OCI-LY7 (cell line): ENCODE results near the gene NDUFA6. TPM values are rescaled to one million over a fixed set of nuclear protein-coding genes. Genes with fewer than 3 reads are reported as not detected.

Source experiments
- BruUV-seq: library from RNA; stranded (reverse); fragments of 400-500 nt; replicated peaks from 2 replicates; lab custom pipeline; 2021; lab: Mats Ljungman, UMichigan
- CTCF ChIA-PET: fragments of 300-600 bp; sonication (Branson Sonifier 250); formaldehyde crosslinking; loops from one replicate; lab custom pipeline; 2022; ENCODE audit warnings: antibody characterized with exemption; ENCODE audit not compliant: unreplicated experiment; lab: Charles Lee
- POLR2A ChIA-PET: fragments of 300-600 bp; sonication (Branson Sonifier 250); formaldehyde crosslinking; loops from one replicate; lab custom pipeline; 2022; ENCODE audit warnings: antibody characterized with exemption; lab: Charles Lee
- DNase-seq: peaks from one replicate; pipeline ENCODE4 v3.0.0-alpha.2; 2015; ENCODE audit warnings: low spot score
- H2AFZ ChIP-seq: fragments of 200-600 bp; sonication (generic), shearing (Covaris generic); 2 replicates; pipeline ENCODE4 v1.6.1; 2014; ENCODE audit warnings: mild to moderate bottlenecking, antibody characterized with exemption, low read length, moderate library complexity
- H3K27ac ChIP-seq: fragments of 200-600 bp; sonication (generic); 2 replicates; pipeline ENCODE4 v1.5.1; 2014; ENCODE audit warnings: mixed run types, low read depth, mild to moderate bottlenecking, moderate library complexity, low read length, inconsistent platforms; ENCODE audit not compliant: poor library complexity, severe bottlenecking
- H3K36me3 ChIP-seq: fragments of 200-600 bp; sonication (generic); 2 replicates; pipeline ENCODE4 v1.6.1; 2014; ENCODE audit warnings: mild to moderate bottlenecking, antibody characterized with exemption, low read length, moderate library complexity, mixed read lengths; ENCODE audit not compliant: insufficient read depth
- H3K4me1 ChIP-seq: fragments of 200-600 bp; sonication (generic); 2 replicates; pipeline ENCODE4 v1.5.1; 2014; ENCODE audit warnings: mild to moderate bottlenecking, low read length; ENCODE audit not compliant: insufficient read depth, poor library complexity, severe bottlenecking
- H3K4me2 ChIP-seq: fragments of 200-600 bp; sonication (generic); 2 replicates; pipeline ENCODE4 v1.6.1; 2014; ENCODE audit warnings: mild to moderate bottlenecking, low read length
- H3K4me3 ChIP-seq: fragments of 200-600 bp; sonication (generic); 2 replicates; pipeline ENCODE4 v1.5.1; 2014; ENCODE audit warnings: mild to moderate bottlenecking, low read depth, low read length; ENCODE audit not compliant: poor library complexity, severe bottlenecking
- H3K79me2 ChIP-seq: fragments of 200-600 bp; sonication (generic); 2 replicates; pipeline ENCODE4 v1.6.1; 2016; ENCODE audit warnings: low read depth, mild to moderate bottlenecking, low read length, moderate library complexity, mixed read lengths; ENCODE audit not compliant: insufficient read depth
- H3K9me2 ChIP-seq: fragments of 200-600 bp; sonication (generic); 2 replicates; pipeline ENCODE4 v1.6.1; 2016; ENCODE audit warnings: mild to moderate bottlenecking, low read length, mixed read lengths; ENCODE audit not compliant: insufficient read depth
- H3K9me3 ChIP-seq: fragments of 200-600 bp; sonication (generic); 2 replicates; pipeline ENCODE4 v1.6.1; 2014; ENCODE audit warnings: mild to moderate bottlenecking, mixed run types, low read length, mixed read lengths
- H4K20me1 ChIP-seq: fragments of 200-600 bp; sonication (generic); 2 replicates; pipeline ENCODE4 v1.6.1; 2014; ENCODE audit warnings: mild to moderate bottlenecking, antibody characterized with exemption, low read length, moderate library complexity, mixed read lengths; ENCODE audit not compliant: insufficient read depth
- CTCF ChIP-seq: fragments of 200-600 bp; sonication (generic); conservative IDR thresholded peaks from 2 replicates; pipeline ENCODE4 v1.5.1; 2014; ENCODE audit warnings: mild to moderate bottlenecking, antibody characterized with exemption, low read length, moderate library complexity, mixed read lengths
- EZH2phosphoT487 ChIP-seq: fragments of 200-600 bp; sonication (generic); IDR thresholded peaks from 2 replicates; pipeline ENCODE4 v1.6.1; 2018; ENCODE audit warnings: low read depth, borderline replicate concordance, mild to moderate bottlenecking, mixed run types, antibody characterized with exemption, low read length, moderate library complexity, mixed read lengths
- intact Hi-C: fragments of 100-400 bp; cut with micrococcal nuclease; formaldehyde crosslinking; loops from one replicate; pipeline ENCODE4 v1.10.0; 2022; ENCODE audit not compliant: unreplicated experiment
- total RNA-seq, 2 experiments: library from RNA; depleted of rRNA in 1 of 2; stranded (reverse); fragments of >200 nt in 1 of 2; shearing (Covaris generic) in 1 of 2; gene quantifications; 2 replicates each; pipeline ENCODE4 v1.2.3, GENCODE V29; 2014 to 2022

Gene NDUFA6
- total RNA-seq, 2 experiments from 2014 or later, result 49.8 to 63.8 TPM

- Histone ChIP-seq H3K9me2 (no peaks in the 10 kb centered on the region), H3K36me3 (peaks cover 75% of the 10 kb centered on the region), H3K9me3 (peaks cover 12% of the 10 kb centered on the region), H4K20me1 (no peaks in the 10 kb centered on the region), H3K4me2 (no peak overlapping the region), H3K4me1 (peaks cover 23% of the 10 kb centered on the region), H3K79me2 (peaks cover 43% of the 10 kb centered on the region), H3K4me3 (no peak overlapping the region), H3K27ac (no peak overlapping the region), H2AFZ (no peak overlapping the region)
- ChIA-PET POLR2A (interaction anchor here (0.6 to 0.7 kb wide), 2 partner anchors 432 to 456 kb away, joined by 3 to 4 read pairs; no protein-coding TSS in a partner anchor), CTCF (no interaction called here)
- BruUV-seq, result no TSS peak
- TF ChIP-seq EZH2phosphoT487 (no peak), CTCF (no peak)
- no peak for DNase-seq
- intact Hi-C loops, result no loop called here
These were observed 5.7 kb downstream of the NDUFA6 start for GRCh38 chr22:42084874-42085273.

- no peak overlapping the region for H2AFZ ChIP-seq
- H3K9me3 ChIP-seq, result no peaks in the 10 kb centered on the region
- ChIA-PET CTCF (no interaction called here), POLR2A (interaction anchor here (0.5 kb wide), 1 partner anchor 346 kb away, joined by 3 read pairs; no protein-coding TSS in a partner anchor)
- H3K4me2 ChIP-seq, result no peak overlapping the region
- H4K20me1 ChIP-seq, result no peaks in the 10 kb centered on the region
- peaks cover 25% of the 10 kb centered on the region for H3K4me1 ChIP-seq
- H3K9me2 ChIP-seq, result no peaks in the 10 kb centered on the region
- no peak overlapping the region for H3K4me3 ChIP-seq
- intact Hi-C loops, result no loop called here
- TF ChIP-seq EZH2phosphoT487 (no peak), CTCF (no peak)
- BruUV-seq, result no TSS peak
- H3K27ac ChIP-seq, result no peak overlapping the region
- peaks cover 29% of the 10 kb centered on the region for H3K79me2 ChIP-seq
- peaks cover 60% of the 10 kb centered on the region for H3K36me3 ChIP-seq
- DNase-seq, result no peak
These were observed 7.5 kb downstream of the NDUFA6 start for GRCh38 chr22:42083119-42083518.

GRCh38 chr22:42080287-42080686 is 10.3 kb downstream of the NDUFA6 start:
- H3K79me2 ChIP-seq, result peaks cover 21% of the 10 kb centered on the region
- peak overlapping the region; percentile 58; the same call in 1 of the 2 replicates for H2AFZ ChIP-seq
- TSS peak; percentile 69 for BruUV-seq

More at GRCh38 chr22:42080287-42080686, 10.3 kb downstream of the NDUFA6 start:
- TF ChIP-seq EZH2phosphoT487 (no peak), CTCF (no peak)
- peak overlapping the region; percentile 82 for H3K4me2 ChIP-seq
- H3K4me1 ChIP-seq, result peaks cover 16% of the 10 kb centered on the region
- intact Hi-C loops, result loop anchor here (1.0 kb wide), 1 partner anchor 317 kb away; no protein-coding TSS in a partner anchor
- no peak for DNase-seq
- no peaks in the 10 kb centered on the region for H4K20me1 ChIP-seq
- ChIA-PET CTCF (no interaction called here), POLR2A (interaction anchor here (1.7 to 2.9 kb wide), 2 partner anchors 11 to 12 kb away, joined by 3 to 18 read pairs; partner anchors contain the start of gene NDUFA6)
- peak overlapping the region; percentile 79 for H3K4me3 ChIP-seq
- H3K9me3 ChIP-seq, result no peaks in the 10 kb centered on the region
- no peaks in the 10 kb centered on the region for H3K9me2 ChIP-seq
- peak overlapping the region; percentile 70 for H3K27ac ChIP-seq
- H3K36me3 ChIP-seq, result peaks cover 39% of the 10 kb centered on the region
